ENCODE results near the gene OMG.
"Not testable (repeated sequence)": the region's sequence is repeated elsewhere in the genome, so short reads cannot be mapped to it uniquely, and the experiment has no call there.

OMG gene

DNA sequence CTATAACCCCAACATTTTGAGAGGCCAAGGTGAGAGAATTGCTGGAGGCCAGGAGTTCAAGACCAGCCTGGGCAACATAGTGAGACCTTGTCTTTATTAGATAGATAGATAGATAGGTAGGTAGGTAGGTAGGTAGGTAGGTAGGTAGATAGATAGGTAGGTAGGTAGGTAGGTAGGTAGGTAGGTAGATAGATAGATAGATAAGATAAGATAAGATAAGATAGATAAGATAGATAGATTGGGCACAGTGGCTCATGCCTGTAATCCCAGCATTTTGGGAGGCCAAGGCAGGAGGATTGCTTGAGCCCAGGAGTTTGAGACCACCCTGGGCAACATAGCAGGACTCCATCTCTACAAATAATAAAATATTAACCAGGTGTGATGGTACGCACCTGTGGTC lies 34.1 kb downstream of the OMG start:
- not testable (repeated sequence) for DNase-seq (ENCODE audit: low read depth)

- no peak for DNase-seq (ENCODE audit: low read depth)
Measured at GRCh38 chr17:31261601-31262000, 35.4 kb downstream of the OMG start.

GRCh38 chr17:31260151-31260550 lies 36.9 kb downstream of the OMG start:
- no peak for DNase-seq (ENCODE audit: low read depth)

DNA sequence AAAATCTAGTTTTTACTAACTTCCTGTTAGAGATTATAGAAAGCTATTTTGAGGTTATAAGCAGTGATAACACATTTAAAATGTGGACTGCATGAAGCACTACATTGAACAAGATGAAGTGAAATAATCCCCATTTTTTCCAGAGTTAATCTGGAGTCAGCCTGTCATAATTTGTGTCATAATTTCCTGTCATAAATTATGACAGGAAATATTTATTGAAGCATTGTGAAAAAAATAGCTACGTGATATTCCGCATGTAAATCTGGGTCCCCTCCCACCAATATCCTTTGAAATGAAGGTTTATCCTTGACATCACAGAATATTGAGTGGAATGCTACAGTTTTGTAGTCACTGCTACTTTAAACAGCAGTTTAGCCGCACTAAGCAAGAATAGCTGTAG lies 40.1 kb downstream of the OMG start:
- no peak for DNase-seq (ENCODE audit: low read depth)

- no peak for DNase-seq (ENCODE audit: low read depth)
Measured at GRCh38 chr17:31254654-31255053, 42.4 kb downstream of the OMG start.

- DNase-seq (ENCODE audit: low read depth), result no peak
Measured at GRCh38 chr17:31252741-31253140, 44.3 kb downstream of the OMG start.

DNA sequence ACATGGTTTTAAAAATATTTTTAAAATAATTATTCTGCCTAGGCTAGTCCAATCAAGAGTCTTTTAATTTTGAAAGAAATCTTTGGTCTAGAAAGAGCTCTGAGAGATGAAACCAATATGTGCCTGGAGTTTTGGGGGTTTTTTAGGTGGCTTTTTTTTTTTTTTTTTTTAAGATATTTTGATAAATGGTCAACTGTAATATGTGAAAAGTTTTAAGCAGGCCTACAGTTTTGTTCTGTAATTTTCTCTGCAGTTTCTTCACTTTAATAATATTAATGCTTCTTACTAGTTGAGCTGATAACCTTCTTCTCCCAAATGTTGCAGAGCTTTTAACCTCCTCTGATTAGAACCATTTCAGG lies 45.1 kb downstream of the OMG start:
- no peak for DNase-seq (ENCODE audit: low read depth)

DNA sequence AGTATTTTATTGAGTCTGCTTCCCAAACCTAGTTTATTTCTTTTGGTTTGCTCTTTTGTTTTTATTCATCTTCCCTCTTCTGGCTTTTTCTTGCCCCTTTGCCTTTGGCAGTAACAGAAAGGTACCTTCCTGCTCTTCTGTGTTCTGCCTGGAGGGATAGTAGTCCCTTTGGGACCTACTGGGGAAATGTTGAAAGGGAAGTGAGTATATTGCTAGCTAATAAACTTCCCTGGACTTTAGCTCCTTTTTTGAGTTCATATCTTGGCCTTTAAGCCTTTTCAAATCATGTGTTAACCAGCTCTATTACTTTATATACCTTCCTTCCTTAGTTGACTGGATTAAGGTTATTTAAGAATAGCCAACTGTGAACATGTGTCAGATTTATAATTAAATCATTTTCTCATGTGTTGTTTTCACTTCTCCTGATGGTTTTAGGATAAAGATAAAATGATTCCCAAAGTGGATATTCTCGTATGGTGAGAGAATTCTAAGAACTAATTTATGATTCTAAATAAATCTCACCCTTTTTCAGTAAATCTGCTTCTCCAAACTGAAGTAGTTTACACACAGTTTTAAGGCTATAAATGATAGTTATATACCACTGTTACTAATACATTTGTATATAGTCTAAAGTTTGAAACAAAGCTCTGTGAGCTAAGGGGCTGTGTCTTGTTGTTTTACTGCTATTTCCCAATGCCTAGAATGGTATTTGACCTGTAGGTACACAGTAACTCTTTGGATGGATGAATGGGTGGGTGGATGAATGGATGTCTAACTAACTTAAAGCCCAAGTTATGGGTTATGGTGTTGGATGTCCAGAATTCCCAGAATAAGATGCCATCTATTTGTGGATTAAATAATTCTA lies 45.7 kb downstream of the OMG start:
- DNase-seq (ENCODE audit: low read depth), result peak; percentile 18

DNA sequence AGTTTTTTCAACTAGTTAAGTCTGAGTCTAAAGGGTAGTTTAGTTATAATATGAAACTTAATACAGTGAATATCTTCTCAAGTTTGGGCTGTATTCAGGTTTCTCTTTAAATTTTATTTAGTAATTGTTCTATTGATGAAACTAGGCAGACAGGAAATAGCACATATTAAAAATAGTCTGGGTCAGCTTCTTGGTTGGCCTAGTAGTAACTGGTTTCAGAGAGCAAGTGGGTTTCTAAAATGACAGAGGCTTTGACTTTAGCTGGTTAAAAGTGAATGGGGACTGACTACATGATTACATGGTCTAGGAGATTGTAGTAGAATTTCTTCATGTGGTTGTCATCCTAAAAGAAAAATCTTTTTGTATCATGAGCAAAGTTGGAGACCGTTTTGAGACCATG lies 46.8 kb downstream of the OMG start:
- no peak for DNase-seq (ENCODE audit: low read depth)

DNA sequence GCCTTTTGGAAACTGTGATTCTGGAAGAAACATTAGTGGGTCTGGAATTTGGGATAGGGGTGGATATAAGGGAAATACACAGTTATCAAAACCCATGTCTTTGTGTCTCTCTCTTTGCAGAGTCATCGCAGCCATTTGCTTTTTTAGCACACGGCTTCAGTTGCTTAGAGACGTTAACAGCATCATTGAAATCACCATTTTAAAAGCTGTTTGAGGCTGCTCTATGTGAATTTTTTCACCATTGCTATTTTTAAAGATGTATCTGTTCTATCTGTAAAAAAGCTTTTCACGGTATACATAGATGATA lies 47.3 kb downstream of the OMG start:
- DNase-seq (ENCODE audit: low read depth), result no peak

DNA sequence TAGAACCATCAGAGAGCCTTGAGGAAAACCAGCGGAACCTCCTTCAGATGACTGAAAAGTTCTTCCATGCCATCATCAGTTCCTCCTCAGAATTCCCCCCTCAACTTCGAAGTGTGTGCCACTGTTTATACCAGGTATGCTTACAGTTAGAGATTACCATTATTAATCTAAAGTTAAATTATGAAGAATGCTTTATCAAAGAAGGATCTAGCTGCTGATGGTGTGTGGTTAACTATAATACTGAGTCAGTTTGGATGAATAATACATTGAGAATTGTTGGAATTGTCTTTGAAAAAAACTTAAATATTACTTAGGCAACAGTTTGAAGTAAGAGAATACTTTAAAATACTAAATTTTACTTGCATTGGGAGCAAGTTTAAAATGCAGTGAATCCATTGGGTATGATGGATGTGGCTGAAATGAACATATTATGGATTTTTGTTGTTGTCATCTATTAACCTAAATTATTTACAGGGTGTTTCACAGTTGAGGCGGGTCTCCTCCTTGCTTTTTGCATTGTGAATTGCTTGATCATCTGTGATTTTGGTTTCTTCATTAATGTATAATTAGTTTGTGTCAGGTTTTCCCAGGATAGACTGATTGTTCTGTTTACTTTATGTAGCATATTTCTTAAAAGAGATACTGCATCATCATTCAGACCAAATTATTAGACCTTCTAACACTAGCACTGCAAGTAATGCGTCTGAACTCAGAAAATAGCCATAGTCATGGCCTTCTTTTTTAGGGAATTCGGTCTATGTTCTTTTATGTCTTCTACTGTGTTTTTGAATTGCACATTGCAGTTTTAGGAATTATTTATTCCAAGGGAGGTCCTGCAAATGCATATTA lies 47.8 kb downstream of the OMG start:
- DNase-seq (ENCODE audit: low read depth), result peak; percentile 81

Data from amniotic epithelial cell (primary cell).